ENCODE results near the gene EGFR. TPM values are rescaled to one million over a fixed set of nuclear protein-coding genes. Genes with fewer than 3 reads are reported as not detected.
A peak's percentile ranks its signal among the peaks of the same experiment; 100 is the strongest.

The EGFR gene
- polyA plus RNA-seq, 1 of the 3 experiments (the other 2 are of a cell fraction): 37.6 TPM

- Histone ChIP-seq H3K4me3 (ENCODE audit: low read depth in 2 of 2, low read length in 1 of 2) (peak overlapping the region in 1 of 2 experiments; percentile 83; a peak in 1 of 4 replicates), H3K9ac (no peak overlapping the region)
Measured at GRCh38 chr7:55017841-55018240, 976 bp upstream of the EGFR start.

More at GRCh38 chr7:55017841-55018240, 976 bp upstream of the EGFR start:
- POLR2A ChIA-PET: interaction anchor here (1.5 kb wide), 1 partner anchor 237 kb away, joined by 4 read pairs; no protein-coding TSS in a partner anchor
- DNase-seq: no peak
- H4K20me1 ChIP-seq (ENCODE audit: insufficient read depth): peaks cover 30% of the 10 kb centered on the region
- H3K4me2 ChIP-seq: peak overlapping the region; percentile 83; the same call in 1 of the 2 replicates
- no peaks in the 10 kb centered on the region for H3K27me3 ChIP-seq (ENCODE audit: insufficient read depth)
- no peak overlapping the region for H2AFZ ChIP-seq (ENCODE audit: low read depth)
- H3K9me2 ChIP-seq: no peaks in the 10 kb centered on the region
- peaks cover 4 to 13% of the 10 kb centered on the region in 2 experiments; a peak in 2 of 4 replicates for H3K4me1 ChIP-seq (ENCODE audit: control insufficient read depth in 1 of 2, insufficient read depth in 2 of 2, low read depth in 1 of 2, low read length in 1 of 2)
- 0 out of 2 replicates have a peak, but pooled peaks cover 3% of the 10 kb centered on the region for H3K9me3 ChIP-seq
- H3K36me3 ChIP-seq (replicated peaks in 1 of 2; ENCODE audit: control insufficient read depth in 1 of 2, insufficient read depth in 2 of 2, low read length in 1 of 2): peaks cover 2 to 21% of the 10 kb centered on the region in 2 experiments
- peaks cover 6% of the 10 kb centered on the region for H3F3A ChIP-seq (replicated peaks; ENCODE audit: insufficient read depth)
- H3K27ac ChIP-seq (ENCODE audit: low read depth in 2 of 2, low read length in 1 of 2): no peak overlapping the region
- H3K79me2 ChIP-seq (ENCODE audit: insufficient read depth): peaks cover 46% of the 10 kb centered on the region
- TF ChIP-seq GABPA (IDR thresholded peaks at IDR 0.05; ENCODE audit: low read depth) (no peak), IRF3 (IDR thresholded peaks at IDR 0.05; ENCODE audit: low read depth, low read length) (no peak), FOSL2 (IDR thresholded peaks at IDR 0.05; ENCODE audit: borderline replicate concordance, low read depth) (no peak), TAF1 (IDR thresholded peaks at IDR 0.05; ENCODE audit: borderline replicate concordance, low read depth, low read length) (no peak), JUND (IDR thresholded peaks at IDR 0.05) (no peak), EZH2phosphoT487 (IDR thresholded peaks at IDR 0.05; ENCODE audit: borderline replicate concordance, low read depth) (no peak), NRF1 (IDR thresholded peaks at IDR 0.05; ENCODE audit: low read depth, low read length) (no peak), POLR2AphosphoS5 (IDR thresholded peaks at IDR 0.05; ENCODE audit: low read depth, low read length) (no peak), RFX5 (IDR thresholded peaks at IDR 0.05; ENCODE audit: low read length) (no peak), CTCF (IDR thresholded peaks at IDR 0.05) (no peak), CHD2 (IDR thresholded peaks at IDR 0.05; ENCODE audit: low read length, partially characterized antibody) (no peak), TEAD4 (IDR thresholded peaks at IDR 0.05; ENCODE audit: borderline replicate concordance, insufficient read depth) (no peak)
- TF ChIP-seq, protein P1, sequence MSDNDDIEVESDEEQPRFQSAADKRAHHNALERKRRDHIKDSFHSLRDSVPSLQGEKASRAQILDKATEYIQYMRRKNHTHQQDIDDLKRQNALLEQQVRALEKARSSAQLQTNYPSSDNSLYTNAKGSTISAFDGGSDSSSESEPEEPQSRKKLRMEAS (IDR thresholded peaks at IDR 0.05; ENCODE audit: low read depth): no peak
- 97% methylated on average over 6 of the region's 6 CpGs for WGBS (ENCODE audit: low lambda C conversion rate)
- CTCF ChIA-PET: interaction anchor here (1.4 to 6.1 kb wide), 4 partner anchors 13 to 238 kb away, joined by 3 to 61 read pairs (median 6); no protein-coding TSS in a partner anchor

Measured in SK-N-SH (cell line).